GM13976 (cell line): ENCODE data around the gene TTLL11.

Experiments
- DNase-seq: peaks from one replicate; pipeline ENCODE4 v3.0.0; 2012; ENCODE audit warnings: low spot score
- in situ Hi-C: fragments of 300-500 bp; cut with MboI; formaldehyde crosslinking; loops from one replicate; pipeline ENCODE4 v1.12.0; 2022; ENCODE audit warnings: low sequenced_read_pairs, mixed read lengths, inconsistent platforms; ENCODE audit not compliant: unreplicated experiment
- TF ChIP-seq, protein P1 (sequence below): IDR thresholded peaks from 2 replicates; pipeline ENCODE4 v1.5.1; 2012; ENCODE audit warnings: borderline replicate concordance, mild to moderate bottlenecking; ENCODE audit not compliant: insufficient read depth; ENCODE audit errors: extremely low read depth, missing control alignments, control extremely low read depth

TTLL11 gene

DNA sequence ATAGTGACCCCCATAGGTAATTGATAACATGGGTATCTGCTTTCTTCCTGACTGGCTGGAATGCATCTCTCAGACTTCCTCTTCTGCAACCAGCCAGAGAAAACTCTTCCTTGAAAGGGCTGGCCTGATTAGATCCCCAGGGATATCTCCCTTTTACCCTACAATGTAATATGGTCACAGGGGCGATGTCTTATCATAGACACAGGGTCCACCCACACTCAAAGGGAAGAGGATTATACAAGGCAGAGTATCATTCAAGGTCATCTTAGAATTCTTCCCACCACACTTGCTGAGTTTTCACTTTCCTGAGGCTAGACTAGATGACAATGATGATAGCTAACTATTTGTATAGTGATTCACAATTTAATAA is 33.2 kb downstream of the TTLL11 start:
- in situ Hi-C loops: loop anchor here (10.0 kb wide), 1 partner anchor 55 kb away; no protein-coding TSS in a partner anchor
- TF ChIP-seq, protein P1, sequence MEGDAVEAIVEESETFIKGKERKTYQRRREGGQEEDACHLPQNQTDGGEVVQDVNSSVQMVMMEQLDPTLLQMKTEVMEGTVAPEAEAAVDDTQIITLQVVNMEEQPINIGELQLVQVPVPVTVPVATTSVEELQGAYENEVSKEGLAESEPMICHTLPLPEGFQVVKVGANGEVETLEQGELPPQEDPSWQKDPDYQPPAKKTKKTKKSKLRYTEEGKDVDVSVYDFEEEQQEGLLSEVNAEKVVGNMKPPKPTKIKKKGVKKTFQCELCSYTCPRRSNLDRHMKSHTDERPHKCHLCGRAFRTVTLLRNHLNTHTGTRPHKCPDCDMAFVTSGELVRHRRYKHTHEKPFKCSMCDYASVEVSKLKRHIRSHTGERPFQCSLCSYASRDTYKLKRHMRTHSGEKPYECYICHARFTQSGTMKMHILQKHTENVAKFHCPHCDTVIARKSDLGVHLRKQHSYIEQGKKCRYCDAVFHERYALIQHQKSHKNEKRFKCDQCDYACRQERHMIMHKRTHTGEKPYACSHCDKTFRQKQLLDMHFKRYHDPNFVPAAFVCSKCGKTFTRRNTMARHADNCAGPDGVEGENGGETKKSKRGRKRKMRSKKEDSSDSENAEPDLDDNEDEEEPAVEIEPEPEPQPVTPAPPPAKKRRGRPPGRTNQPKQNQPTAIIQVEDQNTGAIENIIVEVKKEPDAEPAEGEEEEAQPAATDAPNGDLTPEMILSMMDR: no peak
- no peak for DNase-seq

DNA sequence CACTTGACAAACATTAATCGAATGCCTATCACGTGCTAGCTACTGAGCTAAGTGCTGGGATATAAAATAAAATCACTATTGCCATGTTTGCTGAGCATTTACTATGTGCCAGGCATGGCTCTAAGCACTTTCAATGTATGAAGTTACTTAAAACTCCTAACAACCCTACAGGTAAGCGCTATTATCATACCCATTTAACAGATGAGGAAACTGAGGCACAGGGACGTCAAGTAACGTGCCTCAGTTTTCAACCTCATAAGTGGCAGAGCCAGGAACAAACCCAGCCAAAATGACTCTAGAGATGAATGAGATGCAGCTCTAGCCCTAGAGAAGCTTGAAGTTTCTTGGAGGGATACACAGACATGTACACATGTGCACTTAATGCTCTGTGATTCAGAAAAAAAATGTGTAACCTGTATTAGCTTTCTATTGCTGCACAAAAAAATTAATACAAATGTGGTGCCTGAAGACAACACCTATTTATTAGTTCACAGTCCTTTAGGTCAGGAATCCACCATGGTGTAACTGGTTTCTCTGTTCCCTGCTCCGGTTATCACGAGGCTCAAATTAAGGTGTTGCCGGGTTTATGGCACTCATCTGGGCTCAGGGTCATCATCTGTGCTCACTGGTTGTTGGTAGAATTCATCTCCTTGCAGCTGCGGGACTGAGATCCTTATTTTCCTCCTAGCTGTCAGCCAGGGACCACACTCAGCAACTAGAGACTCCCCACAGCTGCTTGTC is 33.7 kb downstream of the TTLL11 start:
- TF ChIP-seq, protein P1: no peak
- in situ Hi-C loops: no loop called here
- DNase-seq: no peak

DNA sequence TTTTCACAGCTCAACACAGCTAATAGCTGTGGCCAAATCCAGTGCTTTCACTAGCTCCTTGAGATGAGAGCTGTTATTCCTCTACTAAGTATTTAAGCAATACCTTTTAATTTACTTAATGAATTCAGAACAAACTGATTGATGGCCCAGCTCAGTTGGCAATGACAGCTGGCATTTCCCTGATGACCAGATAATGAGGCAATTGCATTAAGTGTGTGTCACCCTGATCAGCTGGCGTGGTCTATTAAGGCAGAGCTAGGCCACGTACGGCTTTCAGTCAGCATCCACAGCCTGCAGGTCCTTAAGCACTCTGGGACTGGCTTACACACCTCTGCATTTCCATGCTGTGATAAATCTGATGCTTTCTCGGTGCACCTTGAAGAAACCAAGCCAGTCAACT is 34.4 kb downstream of the TTLL11 start:
- TF ChIP-seq, protein P1: no peak
- in situ Hi-C loops: no loop called here
- DNase-seq: no peak

DNA sequence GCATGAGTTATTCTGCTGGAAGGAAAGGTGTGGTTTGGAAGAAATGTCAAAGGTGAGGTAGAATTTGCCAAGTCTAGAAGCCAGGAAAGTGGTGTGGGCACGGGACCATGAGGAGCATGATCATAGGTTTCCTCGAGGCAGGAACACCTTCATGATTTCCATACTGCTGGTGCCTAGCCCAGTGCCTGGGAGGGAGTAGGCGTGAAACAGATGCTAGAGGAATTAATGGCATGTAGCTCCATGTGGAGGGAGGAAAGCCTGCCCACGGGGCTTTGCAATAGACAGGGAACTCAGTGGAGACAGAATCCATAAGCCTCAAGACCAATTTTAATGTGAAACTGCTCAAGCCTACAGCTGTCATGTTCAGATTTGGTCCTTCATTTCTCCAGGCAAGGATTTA is 35.1 kb downstream of the TTLL11 start:
- no peak for DNase-seq
- in situ Hi-C loops: no loop called here
- TF ChIP-seq, protein P1: no peak

DNA sequence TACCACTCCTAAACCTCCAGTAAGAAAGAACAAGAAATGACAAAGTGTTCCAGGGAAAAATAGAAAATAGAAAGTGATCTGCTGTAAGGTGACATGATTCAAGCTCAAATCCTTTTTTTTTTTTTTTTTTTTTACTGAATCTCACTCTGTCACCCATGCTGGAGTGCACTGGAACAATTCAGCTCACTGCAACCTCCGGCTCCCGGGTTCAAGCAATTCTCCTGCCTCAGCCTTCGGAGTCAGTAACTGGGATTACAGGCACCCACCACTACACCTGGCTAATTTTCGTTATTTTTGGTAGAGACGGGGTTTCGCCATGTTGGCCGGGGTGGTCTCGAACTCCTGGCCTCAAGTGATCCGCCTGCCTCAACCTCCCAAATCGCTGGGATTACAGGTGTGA is 35.9 kb downstream of the TTLL11 start:
- no peak for DNase-seq
- TF ChIP-seq, protein P1: no peak
- in situ Hi-C loops: no loop called here

DNA sequence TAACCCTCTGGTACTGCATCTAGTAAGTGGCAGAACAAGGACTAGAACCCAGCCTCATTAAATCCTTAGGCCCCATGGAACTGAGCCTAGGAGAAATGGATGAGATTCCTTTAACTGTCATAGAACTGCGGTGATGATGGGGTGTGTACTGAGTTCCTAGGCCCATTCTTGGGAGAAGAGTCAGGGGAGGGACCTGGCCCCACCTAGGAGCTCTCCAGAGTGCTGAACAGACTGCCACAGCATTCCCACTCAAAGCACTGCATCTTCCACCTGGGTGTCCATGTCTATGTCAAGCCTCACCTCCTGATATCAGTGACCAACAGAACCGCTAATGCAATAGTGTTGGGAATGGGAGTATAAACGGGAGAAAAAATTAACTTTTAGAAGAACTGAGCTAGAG is 36.6 kb downstream of the TTLL11 start:
- TF ChIP-seq, protein P1: no peak
- in situ Hi-C loops: no loop called here
- DNase-seq: no peak
